ENCODE results near the gene COPS8. TPM values are rescaled to one million over a fixed set of nuclear protein-coding genes. Genes with fewer than 3 reads are reported as not detected.

The COPS8 gene
- total and polyA plus RNA-seq, 2 of the 4 experiments (the other 2 are of a cell fraction), result 47.0 to 64.9 TPM

DNA sequence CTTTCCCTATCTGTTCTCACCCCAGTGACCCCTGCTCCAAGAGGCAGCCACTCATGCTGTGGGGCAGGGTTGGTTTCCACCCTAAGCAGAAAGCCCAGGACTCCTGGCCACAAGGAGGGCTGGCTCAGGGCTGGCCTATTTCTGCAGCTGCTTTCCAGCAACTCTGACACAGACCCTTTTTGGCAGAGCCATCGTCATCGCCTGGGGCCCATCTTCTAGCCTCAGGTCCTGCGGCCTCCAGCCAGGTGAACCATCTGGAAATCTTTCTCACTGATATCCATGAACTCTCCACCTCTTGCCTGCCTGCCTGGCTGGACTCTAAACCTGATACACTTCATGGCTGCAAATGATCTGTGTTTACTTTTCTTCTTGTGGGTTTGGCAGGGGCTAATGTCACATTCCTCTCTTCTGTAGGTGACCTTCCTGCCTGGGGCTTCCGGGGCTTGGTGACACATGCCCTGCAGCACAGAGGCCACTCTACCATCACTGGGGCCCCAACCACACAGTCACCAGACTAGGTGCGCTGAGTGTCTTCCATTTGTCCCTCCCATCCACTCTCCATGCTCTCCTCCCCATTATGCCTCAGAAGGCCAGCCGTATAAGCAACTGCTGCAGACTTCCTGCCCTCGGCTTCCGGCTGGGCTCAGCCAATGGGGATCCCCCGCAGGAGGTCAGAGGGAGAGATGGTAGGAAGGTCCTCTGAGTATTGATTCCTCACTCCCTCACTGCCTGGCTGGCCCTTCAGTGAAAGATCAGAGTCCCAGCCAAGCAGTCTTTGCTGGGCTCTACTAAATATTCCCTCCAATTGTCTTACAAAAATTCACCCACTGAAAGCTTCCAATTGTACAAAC, 9.7 kb upstream of the COPS8 start:
- peaks cover 20% of the 10 kb centered on the region for H3K4me1 ChIP-seq (ENCODE audit: control insufficient read depth, insufficient read depth, low read length)
- no peaks in the 10 kb centered on the region for H3K36me3 ChIP-seq (ENCODE audit: control insufficient read depth, insufficient read depth, low read length)
- ChIA-PET POLR2A (ENCODE audit: unreplicated experiment) (no interaction called here), CTCF (interaction anchor here (1.1 to 1.7 kb wide), 2 partner anchors 10 kb away, joined by 3 to 6 read pairs; partner anchors contain the start of gene COPS8)
- H2BK15ac ChIP-seq (ENCODE audit: low read depth, low read length), result no peak overlapping the region
- H2BK120ac ChIP-seq (ENCODE audit: low read depth, low read length), result peak overlapping the region; percentile 14; the same call in 1 of the 2 replicates
- peaks cover 4% of the 10 kb centered on the region; the same call in 1 of the 2 replicates for H4K20me1 ChIP-seq (ENCODE audit: insufficient read depth, low read length)
- no peaks in the 10 kb centered on the region for H3K9me3 ChIP-seq (ENCODE audit: control insufficient read depth, insufficient read depth, low read length)
- no peak overlapping the region for H3K4me3 ChIP-seq (ENCODE audit: insufficient read depth, low read depth, low read length)
- H3K27me3 ChIP-seq (ENCODE audit: control insufficient read depth, insufficient read depth, low read length), result no peaks in the 10 kb centered on the region
- peaks cover 0 to 9% of the 10 kb centered on the region in 2 experiments; a peak in 2 of 4 replicates for H3K79me1 ChIP-seq (ENCODE audit: low read depth in 1 of 2, low read length in 2 of 2)
- in situ Hi-C loops (cut with MboI; ENCODE audit: low sequenced_read_pairs) (loop anchor here (25.0 kb wide), 1 partner anchor 1439 kb away; no protein-coding TSS in a partner anchor), dilution Hi-C loops (cut with HindIII; ENCODE audit: low sequenced_read_pairs, unreplicated experiment) (no loop called here), intact Hi-C loops (cut with micrococcal nuclease) (loop anchor here (10.0 kb wide), 1 partner anchor 1301 kb away; no protein-coding TSS in a partner anchor)
- H3K27ac ChIP-seq (ENCODE audit: insufficient read depth, low read length), result no peak overlapping the region
- no peak overlapping the region for H3K9ac ChIP-seq (ENCODE audit: low read depth, low read length)
- no CpG with 5 or more reads among the region's 9 CpGs for WGBS, 2 experiments (ENCODE audit: extremely low coverage in 2 of 2, insufficient read length in 1 of 2)
- no TSS peak for BruUV-seq (replicated peaks)
- H3K4me2 ChIP-seq (ENCODE audit: low read depth, low read length), result no peak overlapping the region
- H2BK5ac ChIP-seq (ENCODE audit: low read depth, low read length, poor library complexity, severe bottlenecking), result no peak overlapping the region
- DNase-seq (peak; percentile 4), ATAC-seq (ENCODE audit: low read depth) (peak; percentile 6; the same call in 1 of the 2 replicates)
- peak overlapping the region; percentile 40 for H2AFZ ChIP-seq (replicated peaks; ENCODE audit: low read length, poor library complexity)
- no peak overlapping the region for H4K91ac ChIP-seq (ENCODE audit: insufficient read depth, low read depth, low read length)
- H3K18ac ChIP-seq (ENCODE audit: low read depth, low read length), result no peak overlapping the region
- H2BK20ac ChIP-seq (ENCODE audit: low read depth, low read length), result no peak overlapping the region
- 0 out of 4 replicates have a peak overlapping the region, but pooled peaks of 1 of the 2 experiments have one; percentile 27 for H4K8ac ChIP-seq (ENCODE audit: low read depth in 2 of 2, low read length in 2 of 2)
- H2AK9ac ChIP-seq (replicated peaks; ENCODE audit: low read depth, low read length, poor library complexity), result peak overlapping the region; percentile 33
- H3K4ac ChIP-seq (ENCODE audit: low read depth, low read length), result 0 out of 2 replicates have a peak overlapping the region, but pooled peaks have one; percentile 4
- no peak overlapping the region for H3K23ac ChIP-seq (ENCODE audit: low read depth, low read length)
- H3K56ac ChIP-seq (ENCODE audit: extremely low read depth, insufficient read depth, low read length), result no peak overlapping the region
- no peak overlapping the region for H4K5ac ChIP-seq (ENCODE audit: low read depth, low read length)
- 0 out of 2 replicates have a peak overlapping the region, but pooled peaks have one; percentile 49 for H2AK5ac ChIP-seq (ENCODE audit: low read depth, low read length)
- H3K14ac ChIP-seq (replicated peaks; ENCODE audit: low read depth, low read length), result no peak overlapping the region
- H3K9me1 ChIP-seq (ENCODE audit: insufficient read depth, low read length), result peaks cover 31% of the 10 kb centered on the region
- no peak for TF ChIP-seq RAD21 (IDR thresholded peaks at IDR 0.05; ENCODE audit: low read length)
- TF ChIP-seq MXI1 (IDR thresholded peaks at IDR 0.05; ENCODE audit: borderline replicate concordance, low read depth, low read length), result no peak
- no peak for TF ChIP-seq NFE2L2 (IDR thresholded peaks at IDR 0.05; ENCODE audit: low read depth, low read length)
- no peak for TF ChIP-seq BHLHE40 (IDR thresholded peaks at IDR 0.05; ENCODE audit: low read depth, low read length)
- no peak for TF ChIP-seq CHD1 (IDR thresholded peaks at IDR 0.05; ENCODE audit: low read depth, low read length)
- TF ChIP-seq RFX5 (IDR thresholded peaks at IDR 0.05; ENCODE audit: low read depth, low read length), result no peak
- no peak for TF ChIP-seq MAFK (IDR thresholded peaks at IDR 0.05; ENCODE audit: low read depth, low read length)
- TF ChIP-seq FOS (IDR thresholded peaks at IDR 0.05; ENCODE audit: low read depth, low read length), result no peak
- TF ChIP-seq, protein P1, sequence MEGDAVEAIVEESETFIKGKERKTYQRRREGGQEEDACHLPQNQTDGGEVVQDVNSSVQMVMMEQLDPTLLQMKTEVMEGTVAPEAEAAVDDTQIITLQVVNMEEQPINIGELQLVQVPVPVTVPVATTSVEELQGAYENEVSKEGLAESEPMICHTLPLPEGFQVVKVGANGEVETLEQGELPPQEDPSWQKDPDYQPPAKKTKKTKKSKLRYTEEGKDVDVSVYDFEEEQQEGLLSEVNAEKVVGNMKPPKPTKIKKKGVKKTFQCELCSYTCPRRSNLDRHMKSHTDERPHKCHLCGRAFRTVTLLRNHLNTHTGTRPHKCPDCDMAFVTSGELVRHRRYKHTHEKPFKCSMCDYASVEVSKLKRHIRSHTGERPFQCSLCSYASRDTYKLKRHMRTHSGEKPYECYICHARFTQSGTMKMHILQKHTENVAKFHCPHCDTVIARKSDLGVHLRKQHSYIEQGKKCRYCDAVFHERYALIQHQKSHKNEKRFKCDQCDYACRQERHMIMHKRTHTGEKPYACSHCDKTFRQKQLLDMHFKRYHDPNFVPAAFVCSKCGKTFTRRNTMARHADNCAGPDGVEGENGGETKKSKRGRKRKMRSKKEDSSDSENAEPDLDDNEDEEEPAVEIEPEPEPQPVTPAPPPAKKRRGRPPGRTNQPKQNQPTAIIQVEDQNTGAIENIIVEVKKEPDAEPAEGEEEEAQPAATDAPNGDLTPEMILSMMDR (conservative IDR thresholded peaks at IDR 0.05; ENCODE audit: low read depth, low read length), result no peak
- no peak for TF ChIP-seq POLR2A (IDR thresholded peaks at IDR 0.05; ENCODE audit: low read depth, low read length)
- no peak for TF ChIP-seq SMC3 (IDR thresholded peaks at IDR 0.05; ENCODE audit: low read depth, low read length)
- TF ChIP-seq, protein P2, sequence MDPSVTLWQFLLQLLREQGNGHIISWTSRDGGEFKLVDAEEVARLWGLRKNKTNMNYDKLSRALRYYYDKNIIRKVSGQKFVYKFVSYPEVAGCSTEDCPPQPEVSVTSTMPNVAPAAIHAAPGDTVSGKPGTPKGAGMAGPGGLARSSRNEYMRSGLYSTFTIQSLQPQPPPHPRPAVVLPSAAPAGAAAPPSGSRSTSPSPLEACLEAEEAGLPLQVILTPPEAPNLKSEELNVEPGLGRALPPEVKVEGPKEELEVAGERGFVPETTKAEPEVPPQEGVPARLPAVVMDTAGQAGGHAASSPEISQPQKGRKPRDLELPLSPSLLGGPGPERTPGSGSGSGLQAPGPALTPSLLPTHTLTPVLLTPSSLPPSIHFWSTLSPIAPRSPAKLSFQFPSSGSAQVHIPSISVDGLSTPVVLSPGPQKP (IDR thresholded peaks at IDR 0.05; ENCODE audit: borderline replicate concordance, low read depth, low read length), result no peak
- TF ChIP-seq, protein P3, sequence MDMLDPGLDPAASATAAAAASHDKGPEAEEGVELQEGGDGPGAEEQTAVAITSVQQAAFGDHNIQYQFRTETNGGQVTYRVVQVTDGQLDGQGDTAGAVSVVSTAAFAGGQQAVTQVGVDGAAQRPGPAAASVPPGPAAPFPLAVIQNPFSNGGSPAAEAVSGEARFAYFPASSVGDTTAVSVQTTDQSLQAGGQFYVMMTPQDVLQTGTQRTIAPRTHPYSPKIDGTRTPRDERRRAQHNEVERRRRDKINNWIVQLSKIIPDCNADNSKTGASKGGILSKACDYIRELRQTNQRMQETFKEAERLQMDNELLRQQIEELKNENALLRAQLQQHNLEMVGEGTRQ (IDR thresholded peaks at IDR 0.05; ENCODE audit: low read depth, low read length), result no peak
- TF ChIP-seq MAZ (IDR thresholded peaks at IDR 0.05; ENCODE audit: borderline replicate concordance, low read depth, low read length), result no peak
